Natural killer cell treated with Interleukin-12 subunit alpha and Interleukin-12 subunit beta and Interleukin-15 and Interleukin-18, amount 100 ng/mL, for 72 hours (primary cell): ENCODE measurements around the gene USF2. TPM values are rescaled to one million over a fixed set of nuclear protein-coding genes. Genes with fewer than 3 reads are reported as not detected.

ENCODE experiments used
- total RNA-seq, 2 donors: library from RNA; stranded (reverse); gene quantifications; one replicate each; pipeline ENCODE4 v1.2.3, GENCODE V29; 2022

USF2 gene
- total RNA-seq, 2 donors from 2014 or later: 90.4 to 102 TPM

Other genes starting within 250 kb of the USF2 start
- gene SCN1B, start 238.5 kb upstream of the USF2 start, total RNA-seq: under 1 TPM; 0.52 to 0.95 TPM
- gene HPN, start 227.2 kb upstream of the USF2 start, total RNA-seq: under 1 TPM in 1 of 2 donors, not detected in 1; 0.31 TPM
- gene FXYD3, start 153.1 kb upstream of the USF2 start, total RNA-seq: not detected
- gene LGI4, start 133.9 kb upstream of the USF2 start, total RNA-seq: not detected
- gene FXYD1, start 130.1 kb upstream of the USF2 start, total RNA-seq: not detected
- gene FXYD7, start 125.7 kb upstream of the USF2 start, total RNA-seq: not detected
- gene FXYD5, start 114.2 kb upstream of the USF2 start, total RNA-seq: 100 to 1,000 TPM; 141 to 236 TPM
- gene FAM187B, start 40.2 kb upstream of the USF2 start, total RNA-seq: not detected
- 1 to 10 TPM; 1.5 to 2.7 TPM for gene LSR, start 20.0 kb upstream of the USF2 start, total RNA-seq
- gene HAMP, start 13.6 kb downstream of the USF2 start, total RNA-seq: 1 to 10 TPM in 1 of 2 donors, under 1 TPM in 1; 0.92 to 2.4 TPM
- under 1 TPM in 1 of 2 donors, not detected in 1; 0.38 TPM for gene MAG, start 23.2 kb downstream of the USF2 start, total RNA-seq
- 10 to 100 TPM in 1 of 2 donors, 1 to 10 TPM in 1; 1.1 to 15.0 TPM for gene CD22, start 60.2 kb downstream of the USF2 start, total RNA-seq
- under 1 TPM; 0.19 to 0.36 TPM for gene FFAR1, start 78.9 kb downstream of the USF2 start, total RNA-seq
- gene FFAR3, start 89.5 kb downstream of the USF2 start, total RNA-seq: under 1 TPM in 1 of 2 donors, not detected in 1; 0.62 TPM
- gene GPR42, start 102.1 kb downstream of the USF2 start, total RNA-seq: under 1 TPM in 1 of 2 donors, not detected in 1; 0.56 TPM
- gene FFAR2, start 179.3 kb downstream of the USF2 start, total RNA-seq: not detected
- gene KRTDAP, start 221.5 kb downstream of the USF2 start, total RNA-seq: not detected
- 1 to 10 TPM in 1 of 2 donors, not detected in 1; 1.8 TPM for gene DMKN, start 244.7 kb downstream of the USF2 start, total RNA-seq